DOHH2 (cell line): ENCODE data around the gene YTHDF2.

Experiments
- CTCF ChIP-seq: fragments of 200-600 bp; sonication (generic); IDR thresholded peaks from one replicate; pipeline ENCODE4 v1.5.1; 2014; ENCODE audit warnings: antibody characterized with exemption, mild to moderate bottlenecking, low read depth, low read length; ENCODE audit not compliant: poor library complexity, severe bottlenecking
- EZH2phosphoT487 ChIP-seq: fragments of 200-600 bp; sonication (generic); IDR thresholded peaks from 2 replicates; pipeline ENCODE4 v1.6.1; 2017; ENCODE audit warnings: borderline replicate concordance, mild to moderate bottlenecking, antibody characterized with exemption, low read length, moderate library complexity, mixed read lengths

GRCh38 chr1:28737307-28738132 lies 780 bp downstream of the YTHDF2 start:
- TF ChIP-seq CTCF, result no peak
- TF ChIP-seq EZH2phosphoT487, result no peak
